ENCODE data around the gene CRAMP1. TPM values are rescaled to one million over a fixed set of nuclear protein-coding genes. Genes with fewer than 3 reads are reported as not detected.

CRAMP1 gene
- total and polyA plus RNA-seq, 2 of the 8 experiments (the other 6 are each of a cell fraction or from before 2014, with no cell fraction given), result 19.2 to 23.2 TPM

GRCh38 chr16:1580256-1580655, 31.9 kb upstream of the CRAMP1 start (continued):
- TF ChIP-seq, protein P1, sequence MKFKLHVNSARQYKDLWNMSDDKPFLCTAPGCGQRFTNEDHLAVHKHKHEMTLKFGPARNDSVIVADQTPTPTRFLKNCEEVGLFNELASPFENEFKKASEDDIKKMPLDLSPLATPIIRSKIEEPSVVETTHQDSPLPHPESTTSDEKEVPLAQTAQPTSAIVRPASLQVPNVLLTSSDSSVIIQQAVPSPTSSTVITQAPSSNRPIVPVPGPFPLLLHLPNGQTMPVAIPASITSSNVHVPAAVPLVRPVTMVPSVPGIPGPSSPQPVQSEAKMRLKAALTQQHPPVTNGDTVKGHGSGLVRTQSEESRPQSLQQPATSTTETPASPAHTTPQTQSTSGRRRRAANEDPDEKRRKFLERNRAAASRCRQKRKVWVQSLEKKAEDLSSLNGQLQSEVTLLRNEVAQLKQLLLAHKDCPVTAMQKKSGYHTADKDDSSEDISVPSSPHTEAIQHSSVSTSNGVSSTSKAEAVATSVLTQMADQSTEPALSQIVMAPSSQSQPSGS (IDR thresholded peaks at IDR 0.05; ENCODE audit: low read length), result no peak
- no peak for TF ChIP-seq YY1 (IDR thresholded peaks at IDR 0.05; ENCODE audit: low read depth, low read length)
- TF ChIP-seq EGR1 (IDR thresholded peaks at IDR 0.05; ENCODE audit: borderline replicate concordance, low read depth, low read length), result no peak
- no peak for TF ChIP-seq HDAC2 (IDR thresholded peaks at IDR 0.05; ENCODE audit: borderline replicate concordance in 1 of 2, low read depth in 2 of 2, low read length in 2 of 2)
- no peak for TF ChIP-seq EZH2 (IDR thresholded peaks at IDR 0.05; ENCODE audit: low read depth, low read length, severe bottlenecking)
